Lower leg skin (tissue), 4 donors: ENCODE data around the gene ZGLP1. TPM values are rescaled to one million over a fixed set of nuclear protein-coding genes. Genes with fewer than 3 reads are reported as not detected.
A peak's percentile ranks its signal among the peaks of the same experiment; 100 is the strongest.

Experiments
- DNase-seq, 2 donors: peaks; one replicate each; pipeline ENCODE4 v3.0.0-alpha.2; 2019; ENCODE audit warnings: low spot score in 2 of 2
- H3K4me3 ChIP-seq: fragments of 200-600 bp; sonication (generic); 2 replicates; pipeline ENCODE4 v1.5.1; 2017; ENCODE audit warnings: mild to moderate bottlenecking, low read depth; ENCODE audit not compliant: poor library complexity, severe bottlenecking
- POLR2A ChIP-seq, 2 donors: fragments of 450-650 bp; IDR thresholded peaks; one replicate each; pipeline ENCODE4 v1.6.1; 2016 to 2017; ENCODE audit warnings: antibody characterized with exemption in 2 of 2, mild to moderate bottlenecking in 1 of 2, moderate library complexity in 1 of 2
- WGBS, 2 donors: methylation state at CpG; one replicate each; pipeline ENCODE4 v1.1.5; 2018; 5-methylcytosine and 5-hydroxymethylcytosine counted together
- intact Hi-C: fragments of 100-400 bp; cut with DNase I; formaldehyde crosslinking; loops from one replicate; pipeline ENCODE4 v1.15.0; 2023; ENCODE audit warnings: low total_unique reads
- total RNA-seq, 4 donors: library from RNA; depleted of rRNA; stranded (reverse); fragments of >200 nt; gene quantifications; one replicate each; pipeline ENCODE4 v1.1.0, GENCODE V29; 2016
- TF ChIP-seq, protein P1 (sequence below), 3 donors: fragments of 450-650 bp; IDR thresholded peaks; one replicate each; pipeline ENCODE4 v1.5.1; 2016; ENCODE audit warnings: antibody characterized with exemption in 3 of 3, mild to moderate bottlenecking in 3 of 3, moderate library complexity in 2 of 3

ZGLP1 gene
- total RNA-seq, 4 donors from 2014 or later, result 2.2 to 3.8 (median 2.8) TPM; not detected in 1

DNA sequence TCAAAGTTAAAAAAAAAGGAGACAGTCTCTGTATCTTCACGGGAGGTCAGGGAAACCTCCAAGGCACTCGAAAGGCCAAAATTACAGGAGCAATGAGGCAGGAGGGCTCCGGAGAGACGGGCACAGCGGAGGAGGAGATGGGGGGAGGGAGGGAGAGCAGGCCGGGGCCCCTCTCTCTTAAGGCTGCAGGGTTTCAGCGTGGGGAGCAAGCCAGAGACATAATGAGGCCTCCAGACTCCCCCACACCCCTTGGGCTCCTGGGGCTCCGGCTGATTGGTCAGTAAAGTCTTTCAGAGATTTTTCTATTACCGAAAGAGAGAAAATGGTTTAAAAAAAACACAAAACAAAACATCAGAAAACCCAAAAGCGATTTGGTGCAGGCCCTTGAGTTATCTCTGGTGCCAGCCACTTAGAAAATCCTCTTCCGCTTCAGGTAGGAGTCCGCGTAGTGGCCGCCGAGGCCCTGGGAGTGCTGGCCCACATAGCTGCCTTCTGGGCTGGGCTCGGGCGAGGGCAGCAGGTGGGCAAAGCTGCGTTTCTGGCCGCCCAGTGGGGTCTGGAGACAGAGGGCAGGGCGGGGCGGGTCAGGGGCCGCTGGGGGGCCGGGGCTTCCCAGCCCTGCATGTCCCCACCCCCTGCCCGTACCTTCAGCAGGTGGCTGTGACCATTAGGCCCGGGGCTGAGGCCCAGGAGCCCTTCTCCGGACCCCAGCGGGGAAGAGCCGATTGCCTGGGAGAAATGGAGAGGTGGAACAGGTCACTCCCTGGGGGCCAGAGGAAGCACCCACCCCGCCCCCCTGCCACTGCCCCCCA, 7.6 kb upstream of the ZGLP1 start:
- no peak overlapping the region for H3K4me3 ChIP-seq
- TF ChIP-seq, protein P1, sequence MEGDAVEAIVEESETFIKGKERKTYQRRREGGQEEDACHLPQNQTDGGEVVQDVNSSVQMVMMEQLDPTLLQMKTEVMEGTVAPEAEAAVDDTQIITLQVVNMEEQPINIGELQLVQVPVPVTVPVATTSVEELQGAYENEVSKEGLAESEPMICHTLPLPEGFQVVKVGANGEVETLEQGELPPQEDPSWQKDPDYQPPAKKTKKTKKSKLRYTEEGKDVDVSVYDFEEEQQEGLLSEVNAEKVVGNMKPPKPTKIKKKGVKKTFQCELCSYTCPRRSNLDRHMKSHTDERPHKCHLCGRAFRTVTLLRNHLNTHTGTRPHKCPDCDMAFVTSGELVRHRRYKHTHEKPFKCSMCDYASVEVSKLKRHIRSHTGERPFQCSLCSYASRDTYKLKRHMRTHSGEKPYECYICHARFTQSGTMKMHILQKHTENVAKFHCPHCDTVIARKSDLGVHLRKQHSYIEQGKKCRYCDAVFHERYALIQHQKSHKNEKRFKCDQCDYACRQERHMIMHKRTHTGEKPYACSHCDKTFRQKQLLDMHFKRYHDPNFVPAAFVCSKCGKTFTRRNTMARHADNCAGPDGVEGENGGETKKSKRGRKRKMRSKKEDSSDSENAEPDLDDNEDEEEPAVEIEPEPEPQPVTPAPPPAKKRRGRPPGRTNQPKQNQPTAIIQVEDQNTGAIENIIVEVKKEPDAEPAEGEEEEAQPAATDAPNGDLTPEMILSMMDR (IDR thresholded peaks at IDR 0.05), result no peak
- no peak for TF ChIP-seq POLR2A (IDR thresholded peaks at IDR 0.05)
- intact Hi-C loops, result no loop called here
- 80 to 82% methylated on average over 26 of the region's 29 CpGs for WGBS, 2 donors
- no peak for DNase-seq

DNA sequence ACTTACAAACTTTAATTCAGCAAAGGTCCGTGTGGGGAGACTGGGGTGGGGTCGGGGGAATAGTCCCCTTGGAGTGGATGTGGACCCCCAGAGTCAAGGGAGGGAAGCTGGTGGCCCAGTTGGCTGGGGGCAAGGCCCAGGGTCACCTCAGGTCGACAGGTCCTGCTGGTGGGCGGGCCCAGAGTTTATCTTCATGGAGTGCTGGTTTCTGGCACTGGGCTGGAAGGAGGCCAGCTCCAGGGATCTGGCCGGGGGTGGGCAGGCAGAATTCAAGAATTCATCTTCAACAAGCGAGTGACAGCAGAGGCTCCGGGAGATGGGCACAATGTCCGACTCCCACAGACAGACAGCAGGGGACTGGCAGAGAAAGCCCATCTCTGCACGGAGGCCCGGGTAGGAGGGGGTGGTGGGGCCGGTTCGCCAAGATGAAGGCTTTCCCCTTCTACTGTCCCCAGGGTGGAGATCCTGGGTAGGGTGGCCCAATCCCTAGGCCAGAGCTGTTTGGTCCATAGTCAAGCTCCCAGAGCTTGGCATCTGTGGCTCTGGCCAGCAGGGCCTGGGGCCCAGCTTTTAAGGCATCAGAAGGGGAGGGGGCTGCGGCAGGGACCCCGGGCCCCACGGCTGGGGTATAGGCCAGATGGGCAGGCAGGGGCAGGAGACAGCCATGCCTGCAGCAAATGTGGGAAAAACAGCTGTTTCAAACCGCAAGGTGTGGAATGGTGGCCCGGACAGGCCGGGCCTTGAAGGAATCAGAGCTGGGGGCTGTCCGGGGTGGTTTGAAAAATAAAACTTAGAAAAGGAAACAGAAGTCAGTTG, 6.8 kb upstream of the ZGLP1 start:
- TF ChIP-seq POLR2A (IDR thresholded peaks at IDR 0.05), result no peak
- TF ChIP-seq, protein P1 (IDR thresholded peaks at IDR 0.05), result no peak
- no peak for DNase-seq
- no peak overlapping the region for H3K4me3 ChIP-seq
- 54 to 60% methylated on average over 19 of the region's 19 CpGs for WGBS, 2 donors
- intact Hi-C loops, result no loop called here

DNA sequence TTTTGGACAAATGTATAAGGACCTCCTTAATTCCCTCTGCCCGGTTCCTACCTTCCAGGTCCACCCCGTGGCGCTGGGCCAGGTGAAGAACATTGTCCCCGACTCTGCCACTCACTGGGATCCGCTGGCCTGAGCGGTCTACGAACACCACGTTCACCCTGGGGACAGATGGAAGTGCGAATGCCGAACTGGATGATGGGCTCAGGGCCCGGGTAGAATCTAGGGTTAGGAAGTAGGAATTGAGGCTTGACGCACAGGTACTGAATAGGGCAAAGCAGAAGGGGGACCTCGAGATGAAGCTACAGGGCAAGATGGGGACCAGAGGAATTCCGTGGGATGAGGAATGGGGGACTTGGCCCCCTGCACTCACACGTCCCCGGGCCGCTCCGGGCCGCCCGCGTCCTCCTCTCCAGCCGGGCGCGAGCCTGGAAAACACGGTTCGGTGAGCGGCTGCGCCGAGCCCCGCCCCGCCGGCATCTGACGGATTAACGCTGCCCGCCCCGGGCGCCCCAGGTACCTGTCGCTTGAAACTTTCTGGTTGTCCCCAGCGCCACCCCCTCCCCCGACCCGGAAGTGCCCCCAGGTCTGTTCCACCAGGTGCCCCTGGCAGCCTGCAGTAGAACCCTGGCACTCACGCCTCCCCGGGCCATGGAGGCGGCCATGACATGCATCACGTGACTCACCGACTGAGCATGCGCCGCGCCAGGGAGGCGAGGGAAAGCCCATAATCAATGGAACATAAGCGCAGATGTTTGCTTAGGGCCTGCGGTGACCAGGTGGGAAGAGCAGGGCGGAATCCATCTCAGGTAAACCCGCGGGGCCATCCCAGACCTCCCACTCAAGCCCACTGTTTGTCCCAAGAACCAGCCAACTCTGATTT, 6.0 kb upstream of the ZGLP1 start, which contains the start of gene FDX2:
FDX2 (minus strand) TSS at position 681 of the 880 bp plus-strand sequence; CDS start at position 662, 19 bp downstream.
- TF ChIP-seq POLR2A (IDR thresholded peaks at IDR 0.05), result no peak
- TF ChIP-seq, protein P1 (IDR thresholded peaks at IDR 0.05), result no peak
- DNase-seq, result peak; percentile 80 to 98
- 1% methylated on average over 40 to 51 of the region's 55 CpGs for WGBS, 2 donors
- intact Hi-C loops, result no loop called here
- H3K4me3 ChIP-seq, result peak within 1 kb of the TSS; percentile 49

DNA sequence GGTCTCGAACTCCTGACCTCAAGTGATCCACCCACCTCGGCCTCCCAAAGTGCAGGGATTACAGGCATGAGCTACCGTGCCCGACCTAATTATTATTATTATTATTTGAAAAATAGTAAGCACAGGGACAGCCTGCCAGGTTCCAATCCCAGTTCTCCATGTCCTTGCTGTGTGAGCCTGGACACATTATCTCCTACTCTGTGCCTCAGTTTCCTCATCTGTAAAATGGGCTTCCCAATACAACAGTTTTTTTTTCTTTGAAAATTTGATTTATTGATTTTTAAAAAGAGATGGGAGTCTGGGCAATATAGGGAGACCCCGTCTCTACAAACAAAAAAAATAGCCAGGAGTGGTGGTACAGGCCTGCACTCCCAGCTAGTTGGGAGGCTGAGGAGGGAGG, 3.3 kb downstream of the ZGLP1 start:
- intact Hi-C loops, result no loop called here
- H3K4me3 ChIP-seq, result no peak overlapping the region
- DNase-seq, result no peak
- 87% methylated on average over 5 of the region's 5 CpGs for WGBS, 2 donors
- no peak for TF ChIP-seq POLR2A (IDR thresholded peaks at IDR 0.05)
- TF ChIP-seq, protein P1 (IDR thresholded peaks at IDR 0.05), result no peak

DNA sequence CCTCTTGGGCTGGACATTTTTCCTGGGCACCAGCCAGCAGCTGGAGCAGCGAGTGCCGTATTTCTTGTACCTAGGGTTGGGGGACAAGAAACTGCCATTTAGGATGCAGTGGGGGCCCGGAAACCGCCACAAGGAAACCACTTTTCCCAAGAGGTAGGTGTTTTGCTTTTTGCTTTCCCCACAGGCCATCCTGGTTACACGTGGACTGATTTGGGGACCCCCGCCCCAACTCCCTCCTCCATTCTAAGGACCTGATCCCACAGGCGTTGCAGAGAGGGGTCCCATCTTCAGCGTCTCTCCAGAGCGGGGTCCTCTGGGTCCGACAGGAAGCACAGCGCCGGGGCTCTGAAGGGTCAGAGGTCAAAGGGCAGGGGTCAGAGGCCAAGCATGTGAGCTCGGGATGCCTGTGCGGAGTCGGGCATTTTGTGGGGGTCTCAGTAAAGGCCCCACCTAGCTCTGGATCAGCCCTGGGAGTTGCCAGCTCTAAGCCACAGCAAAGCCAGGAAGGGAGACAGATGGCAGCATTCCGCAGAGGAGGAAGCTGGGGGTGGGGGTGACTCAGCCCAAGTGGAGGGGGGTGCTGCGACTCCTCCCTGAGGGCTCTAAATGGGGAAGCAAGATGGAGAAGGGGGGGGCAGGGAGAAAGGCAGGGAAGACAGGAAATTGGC, 4.3 kb downstream of the ZGLP1 start:
- H3K4me3 ChIP-seq, result no peak overlapping the region
- no peak for DNase-seq
- TF ChIP-seq, protein P1 (IDR thresholded peaks at IDR 0.05), result no peak
- no peak for TF ChIP-seq POLR2A (IDR thresholded peaks at IDR 0.05)
- intact Hi-C loops, result no loop called here
- 74 to 81% methylated on average over 17 of the region's 17 CpGs for WGBS, 2 donors
